Epithelial cell of esophagus (primary cell): ENCODE measurements around the gene WNT9A.
"Not testable (repeated sequence)": the region's sequence is repeated elsewhere in the genome, so short reads cannot be mapped to it uniquely, and the experiment has no call there.

Experiments used
- DNase-seq: peaks from one replicate; pipeline ENCODE4 v3.0.0; 2010; ENCODE audit warnings: low read depth
- H3K4me3 ChIP-seq: 2 replicates; pipeline ENCODE4 v1.5.1; 2011; ENCODE audit warnings: mild to moderate bottlenecking, low read length, control low read depth
- TF ChIP-seq, protein P1 (sequence below): IDR thresholded peaks from 2 replicates; pipeline ENCODE4 v1.5.1; 2011; ENCODE audit warnings: low read depth, mild to moderate bottlenecking, low read length, control low read depth, inconsistent platforms; ENCODE audit not compliant: insufficient read depth; ENCODE audit errors: missing control alignments

WNT9A gene

GRCh38 chr1:227885648-227886502 lies 61.9 kb downstream of the WNT9A start:
- TF ChIP-seq, protein P1, sequence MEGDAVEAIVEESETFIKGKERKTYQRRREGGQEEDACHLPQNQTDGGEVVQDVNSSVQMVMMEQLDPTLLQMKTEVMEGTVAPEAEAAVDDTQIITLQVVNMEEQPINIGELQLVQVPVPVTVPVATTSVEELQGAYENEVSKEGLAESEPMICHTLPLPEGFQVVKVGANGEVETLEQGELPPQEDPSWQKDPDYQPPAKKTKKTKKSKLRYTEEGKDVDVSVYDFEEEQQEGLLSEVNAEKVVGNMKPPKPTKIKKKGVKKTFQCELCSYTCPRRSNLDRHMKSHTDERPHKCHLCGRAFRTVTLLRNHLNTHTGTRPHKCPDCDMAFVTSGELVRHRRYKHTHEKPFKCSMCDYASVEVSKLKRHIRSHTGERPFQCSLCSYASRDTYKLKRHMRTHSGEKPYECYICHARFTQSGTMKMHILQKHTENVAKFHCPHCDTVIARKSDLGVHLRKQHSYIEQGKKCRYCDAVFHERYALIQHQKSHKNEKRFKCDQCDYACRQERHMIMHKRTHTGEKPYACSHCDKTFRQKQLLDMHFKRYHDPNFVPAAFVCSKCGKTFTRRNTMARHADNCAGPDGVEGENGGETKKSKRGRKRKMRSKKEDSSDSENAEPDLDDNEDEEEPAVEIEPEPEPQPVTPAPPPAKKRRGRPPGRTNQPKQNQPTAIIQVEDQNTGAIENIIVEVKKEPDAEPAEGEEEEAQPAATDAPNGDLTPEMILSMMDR: no peak
- DNase-seq: peak; percentile 91
- no peak overlapping the region for H3K4me3 ChIP-seq

DNA sequence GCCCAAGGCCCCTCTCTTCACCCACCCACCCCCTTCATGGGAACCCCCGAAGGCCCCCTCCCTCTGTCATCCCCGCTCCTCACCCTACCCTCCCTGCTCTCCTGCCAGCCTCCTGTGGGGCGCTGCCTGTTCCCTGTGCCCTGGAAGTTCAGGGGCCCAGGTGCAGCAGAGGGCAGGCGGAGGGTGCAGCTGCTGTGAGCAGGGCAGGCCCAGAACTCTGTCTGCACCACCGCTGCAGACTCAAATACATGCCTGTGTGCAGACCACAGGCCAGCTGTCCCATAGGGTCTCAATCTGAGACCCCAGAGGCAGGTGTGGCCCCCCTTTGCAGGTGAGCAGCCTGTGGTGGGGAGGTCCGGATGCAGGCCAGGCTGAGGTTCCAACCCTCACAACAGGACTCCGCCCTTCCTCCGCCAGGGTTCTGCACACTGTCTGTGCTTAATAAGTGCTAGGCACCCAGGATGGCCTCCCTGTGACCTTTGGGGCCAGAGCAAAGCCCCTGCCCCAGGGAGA lies 62.5 kb downstream of the WNT9A start:
- DNase-seq: no peak
- TF ChIP-seq, protein P1: no peak
- no peak overlapping the region for H3K4me3 ChIP-seq

DNA sequence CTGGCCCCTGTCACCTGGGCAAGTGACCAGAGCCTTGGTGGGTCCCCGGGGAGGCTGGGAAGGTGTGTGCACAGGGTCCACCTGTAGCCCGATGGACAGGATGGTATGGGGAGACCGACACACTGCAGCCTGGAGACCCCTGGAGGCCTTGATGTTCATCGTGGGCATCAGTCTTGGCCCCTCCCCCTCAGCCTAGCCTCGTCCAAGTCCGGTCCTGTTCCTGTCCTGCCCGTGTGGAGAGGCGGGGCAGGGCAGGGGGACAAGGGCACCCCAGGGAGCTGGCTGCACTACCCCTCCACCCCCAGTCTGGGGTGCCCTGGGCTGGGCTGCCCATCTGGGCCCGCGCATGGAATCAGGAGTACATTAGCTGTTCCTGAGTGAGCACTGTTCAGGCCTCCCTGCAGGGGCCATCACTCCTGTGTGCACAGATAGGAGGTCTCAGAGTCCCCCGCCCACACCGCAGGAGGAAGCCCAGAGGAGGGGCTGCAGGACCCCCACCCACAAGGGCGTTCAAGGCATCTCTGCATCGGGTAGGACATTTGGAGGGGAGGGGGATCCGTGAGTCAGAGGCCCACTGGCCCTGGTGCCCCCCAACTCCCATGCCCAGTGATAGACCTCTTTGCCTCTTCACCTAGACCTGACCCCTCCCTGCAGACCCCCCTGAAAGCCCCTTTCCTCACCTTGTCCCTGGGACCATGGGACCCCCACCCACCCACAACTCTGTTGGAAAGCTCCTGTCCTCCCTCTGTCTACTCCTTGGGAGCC lies 63.2 kb downstream of the WNT9A start:
- DNase-seq: no peak
- H3K4me3 ChIP-seq: no peak overlapping the region
- TF ChIP-seq, protein P1: no peak

GRCh38 chr1:227883641-227884301 lies 64.0 kb downstream of the WNT9A start:
- H3K4me3 ChIP-seq: no peak overlapping the region
- TF ChIP-seq, protein P1: no peak
- DNase-seq: no peak

DNA sequence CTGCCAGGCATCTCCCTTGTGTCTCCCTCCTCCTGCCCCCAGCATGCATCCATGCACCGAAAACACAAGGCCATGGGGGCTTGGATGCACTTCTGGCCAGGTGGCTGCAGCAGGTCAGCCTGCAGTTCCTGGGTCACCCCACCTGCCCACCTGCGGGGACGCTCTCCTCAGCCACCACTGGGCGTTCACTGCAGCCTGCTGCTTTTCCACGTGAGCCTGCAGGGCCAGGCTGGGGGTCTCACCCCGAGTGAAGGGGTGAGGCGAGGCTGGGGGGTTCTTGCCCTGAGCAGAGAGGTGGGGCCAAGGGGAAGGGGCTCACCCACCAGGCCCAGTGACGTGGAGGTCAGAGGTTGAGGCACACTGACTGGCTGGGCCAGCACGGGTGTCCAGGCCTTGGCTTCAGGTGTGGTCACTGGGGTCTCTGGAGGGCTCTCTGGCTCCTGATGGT lies 64.6 kb downstream of the WNT9A start:
- no peak for DNase-seq
- TF ChIP-seq, protein P1: no peak
- H3K4me3 ChIP-seq: no peak overlapping the region

GRCh38 chr1:227880342-227880924 lies 67.3 kb downstream of the WNT9A start:
- no peak overlapping the region for H3K4me3 ChIP-seq
- TF ChIP-seq, protein P1: no peak
- DNase-seq: no peak

DNA sequence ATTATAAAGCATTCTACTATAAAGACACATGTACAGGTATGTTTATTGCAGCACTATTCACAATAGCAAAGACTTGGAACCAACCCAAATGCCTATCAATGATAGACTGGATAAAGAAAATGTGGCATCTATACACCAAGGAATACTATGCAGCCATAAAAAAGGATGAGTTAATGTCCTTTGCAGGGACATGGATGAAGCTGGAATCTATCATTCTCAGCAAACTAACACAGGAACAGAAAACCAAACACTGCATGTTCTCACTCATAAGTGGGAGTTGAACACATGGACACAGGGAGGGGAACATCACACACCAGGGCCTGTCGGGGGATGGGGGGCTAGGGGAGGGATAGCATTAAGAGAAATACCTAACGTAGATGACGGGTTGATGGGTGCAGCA lies 69.9 kb downstream of the WNT9A start:
- not testable (repeated sequence) for H3K4me3 ChIP-seq, DNase-seq

- not testable (repeated sequence) for DNase-seq
These were observed 75.8 kb downstream of the WNT9A start for GRCh38 chr1:227871892-227872291.

More at GRCh38 chr1:227871892-227872291, 75.8 kb downstream of the WNT9A start:
- not testable (repeated sequence) for H3K4me3 ChIP-seq
